ENCODE results near the gene MAGEL2.

Gene MAGEL2

DNA sequence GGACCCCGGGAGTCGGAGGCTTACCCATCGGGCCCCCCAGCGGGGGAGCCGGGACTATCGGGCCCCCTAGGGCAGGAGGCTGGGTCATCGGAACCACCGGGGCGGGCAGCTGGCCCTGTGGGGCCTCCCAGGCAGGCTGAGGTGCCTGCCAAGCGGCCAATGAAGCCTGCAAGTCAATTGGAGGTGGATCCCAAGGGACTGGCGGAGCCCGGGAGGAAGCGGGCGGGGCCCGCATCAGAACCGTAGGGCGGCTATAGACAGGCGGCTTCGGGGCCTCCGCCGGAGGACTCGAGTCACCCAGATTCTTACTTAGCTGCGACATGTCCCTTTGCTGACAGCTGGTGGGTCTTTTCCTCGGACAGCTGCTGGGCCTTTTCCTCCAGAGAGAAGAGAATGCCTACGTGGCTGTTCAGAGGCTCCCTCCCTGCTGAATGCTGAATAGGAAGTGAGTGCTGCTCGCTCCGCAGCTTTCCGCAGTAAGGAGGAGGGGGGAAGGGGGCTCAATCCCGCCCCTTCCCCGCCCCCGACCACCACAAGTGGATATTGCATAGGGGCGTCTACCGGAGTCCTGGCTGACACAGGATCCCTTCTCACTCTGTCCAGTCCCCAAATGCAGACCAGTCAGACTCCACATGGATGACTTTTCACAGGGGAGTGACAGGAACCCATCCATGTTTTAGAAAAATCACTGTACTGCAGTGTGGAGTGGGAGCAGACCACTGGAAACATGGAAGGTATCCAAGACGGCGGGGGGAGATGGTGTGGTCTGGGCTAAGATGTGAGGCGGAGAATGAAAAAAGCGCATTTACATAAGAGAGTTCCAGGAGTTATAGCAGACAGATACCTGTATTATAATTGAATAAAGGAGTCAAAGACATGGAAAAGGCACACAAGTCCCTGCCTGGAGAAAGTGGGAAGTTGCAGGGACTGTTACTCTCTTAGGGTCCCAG, at the start of gene MAGEL2:
MAGEL2 (minus strand) TSS at position 447 of the 950 bp plus-strand sequence; CDS start at position 322, 125 bp downstream.
- H3K4me3 ChIP-seq (ENCODE audit: low read depth, low read length): peak within 1 kb of the TSS; percentile 62

- no peak overlapping the region for H3K4me3 ChIP-seq (ENCODE audit: low read depth, low read length)
Observed at GRCh38 chr15:23695282-23695681, 47.6 kb upstream of the MAGEL2 start.

DNA sequence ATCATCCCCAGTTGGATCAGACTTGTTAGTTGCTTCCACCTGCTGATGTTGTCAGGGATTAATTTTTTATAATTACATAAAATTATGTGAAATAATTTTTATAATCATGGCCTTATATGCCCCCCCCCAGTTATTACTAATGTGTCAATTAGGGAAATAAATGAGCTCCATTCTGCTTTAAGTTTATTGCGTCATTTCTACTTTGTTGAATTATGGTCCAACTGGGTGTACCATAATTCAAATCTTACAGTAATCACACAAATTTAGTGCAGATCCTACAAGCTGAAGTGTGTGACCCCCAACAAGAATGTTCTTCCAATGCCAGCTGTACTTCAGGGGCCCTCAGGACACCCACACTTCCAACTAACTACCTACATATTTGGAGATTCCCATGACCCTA, 46.9 kb upstream of the MAGEL2 start:
- H3K4me3 ChIP-seq (ENCODE audit: low read depth, low read length): no peak overlapping the region

- H3K4me3 ChIP-seq (ENCODE audit: low read depth, low read length): no peak overlapping the region
Observed at GRCh38 chr15:23690450-23690852, 42.8 kb upstream of the MAGEL2 start.

- H3K4me3 ChIP-seq (ENCODE audit: low read depth, low read length): no peak overlapping the region
Observed at GRCh38 chr15:23690015-23690414, 42.3 kb upstream of the MAGEL2 start.

DNA sequence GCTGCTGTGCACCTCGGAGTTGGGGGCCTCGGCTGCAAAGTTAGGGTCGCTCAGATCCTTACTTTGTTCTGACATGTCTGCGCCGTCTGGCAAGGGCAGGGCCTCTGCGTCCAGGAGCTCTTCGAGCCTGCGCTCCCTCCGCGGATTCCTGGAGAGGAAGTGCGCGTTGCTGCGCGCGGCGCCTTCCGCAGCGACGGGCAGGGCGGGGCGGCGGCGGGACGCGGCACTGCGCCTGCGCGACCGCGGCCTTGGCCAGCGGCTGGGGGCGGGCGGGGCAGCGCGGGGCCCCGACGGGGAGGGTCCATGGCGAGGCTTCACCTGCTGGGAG, 39.4 kb upstream of the MAGEL2 start, which contains the start of gene NDN:
NDN (minus strand) TSS at position 163 of the 328 bp plus-strand sequence; CDS start at position 75, 88 bp downstream.
- peak within 1 kb of the TSS; percentile 58 for H3K4me3 ChIP-seq (ENCODE audit: low read depth, low read length)

DNA sequence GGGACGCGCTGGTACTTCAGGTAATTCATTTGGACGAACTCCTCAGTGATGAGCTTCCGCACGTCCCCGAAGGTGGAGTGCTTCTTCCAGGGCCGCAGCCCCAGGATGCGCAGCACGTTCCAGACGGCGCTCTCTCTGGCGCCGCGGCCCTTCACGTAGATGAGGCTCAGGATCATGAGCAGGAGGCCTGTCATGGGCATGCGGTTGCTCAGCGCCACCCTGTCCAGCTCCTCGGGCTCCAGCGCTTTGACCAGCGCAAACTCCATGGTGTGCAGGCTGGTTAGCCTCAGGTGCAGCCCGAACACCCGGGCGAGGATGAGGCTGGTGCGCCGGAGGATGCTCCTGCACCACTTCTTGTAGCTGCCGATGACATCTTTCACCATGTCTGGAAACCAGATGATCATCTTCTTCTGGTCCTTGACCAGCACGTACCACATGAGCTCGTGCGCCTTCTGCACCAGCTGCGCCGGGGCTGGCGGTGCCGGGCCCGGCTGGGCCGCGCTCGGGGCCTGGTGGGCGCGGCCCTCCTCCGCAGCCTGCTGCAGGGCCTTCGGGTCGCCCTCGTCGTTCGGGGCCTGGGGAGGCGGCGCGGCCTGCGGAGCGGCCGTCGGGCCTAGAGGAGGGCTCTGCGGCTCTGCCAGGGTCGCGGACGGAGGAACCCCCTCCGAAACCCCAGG, 38.9 kb upstream of the MAGEL2 start:
- H3K4me3 ChIP-seq (ENCODE audit: low read depth, low read length): peak overlapping the region; percentile 58

DNA sequence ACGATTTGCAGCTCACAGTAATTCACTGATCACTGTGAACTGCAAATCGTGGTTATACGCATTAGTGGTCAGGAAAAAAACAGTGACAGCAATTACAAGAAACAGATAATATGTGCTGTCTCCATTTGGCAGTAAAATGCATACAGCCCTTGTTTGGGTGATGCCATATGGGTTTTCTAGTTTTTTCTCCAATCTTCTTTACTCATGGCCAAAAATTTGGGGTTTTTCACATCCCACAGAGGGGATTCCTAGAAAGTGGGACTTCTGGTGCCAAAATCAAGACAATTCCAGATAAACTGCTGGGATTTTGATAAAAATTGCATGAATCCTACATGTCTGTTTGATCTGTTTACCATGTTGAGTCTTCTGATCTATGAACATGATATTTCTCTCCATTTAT, 23.8 kb upstream of the MAGEL2 start:
- no peak overlapping the region for H3K4me3 ChIP-seq (ENCODE audit: low read depth, low read length)

GRCh38 chr15:23670970-23671369, 23.3 kb upstream of the MAGEL2 start:
- H3K4me3 ChIP-seq (ENCODE audit: low read depth, low read length): no peak overlapping the region

GRCh38 chr15:23663232-23663631, 15.6 kb upstream of the MAGEL2 start:
- no peak overlapping the region for H3K4me3 ChIP-seq (ENCODE audit: low read depth, low read length)

DNA sequence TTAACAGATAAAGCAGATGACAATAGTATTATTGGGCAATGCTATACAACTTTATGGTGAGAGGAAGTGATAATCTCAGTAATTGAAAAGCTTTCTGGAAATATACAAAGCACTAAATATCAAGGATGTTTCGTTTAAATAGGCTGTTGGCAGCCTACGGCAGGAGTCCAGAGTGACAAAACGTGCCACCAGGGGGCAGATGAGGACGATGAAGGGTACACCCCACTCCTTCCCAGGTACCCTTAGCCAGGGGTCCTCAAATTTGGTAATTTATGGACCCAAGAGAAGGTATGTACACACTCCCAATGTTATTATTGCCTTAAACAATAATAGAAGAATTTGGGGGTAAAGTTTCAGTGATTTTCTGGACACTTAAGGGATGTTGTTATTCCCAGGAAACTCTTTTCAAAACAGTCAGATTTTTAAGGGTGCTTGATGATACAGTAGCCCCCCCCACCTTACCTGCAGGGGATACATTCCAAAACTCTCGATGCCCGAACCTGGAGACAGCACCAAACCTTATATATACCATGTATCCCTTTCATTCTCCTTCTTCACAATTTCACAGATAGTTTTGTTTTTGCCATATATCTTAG, 1.4 kb upstream of the MAGEL2 start:
- H3K4me3 ChIP-seq (ENCODE audit: low read depth, low read length): no peak overlapping the region

DNA sequence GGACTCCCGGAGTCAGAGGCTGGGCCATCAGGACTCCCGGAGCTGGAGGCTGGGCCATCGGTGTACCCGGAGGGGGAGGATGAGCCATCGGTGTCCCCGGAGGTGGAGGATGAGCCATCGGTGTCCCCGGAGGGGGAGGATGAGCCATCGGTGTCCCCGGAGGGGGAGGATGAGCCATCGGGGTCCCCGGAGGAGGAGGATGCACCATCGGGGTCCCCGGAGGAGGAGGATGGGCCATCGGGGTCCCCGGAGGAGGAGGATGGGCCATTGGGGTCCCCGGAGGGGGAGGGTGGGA, 719 bp downstream of the MAGEL2 start:
- H3K4me3 ChIP-seq (ENCODE audit: low read depth, low read length): no peak overlapping the region

- H3K4me3 ChIP-seq (ENCODE audit: low read depth, low read length): no peak overlapping the region
Observed at GRCh38 chr15:23646165-23647000, 1.3 kb downstream of the MAGEL2 start.

DNA sequence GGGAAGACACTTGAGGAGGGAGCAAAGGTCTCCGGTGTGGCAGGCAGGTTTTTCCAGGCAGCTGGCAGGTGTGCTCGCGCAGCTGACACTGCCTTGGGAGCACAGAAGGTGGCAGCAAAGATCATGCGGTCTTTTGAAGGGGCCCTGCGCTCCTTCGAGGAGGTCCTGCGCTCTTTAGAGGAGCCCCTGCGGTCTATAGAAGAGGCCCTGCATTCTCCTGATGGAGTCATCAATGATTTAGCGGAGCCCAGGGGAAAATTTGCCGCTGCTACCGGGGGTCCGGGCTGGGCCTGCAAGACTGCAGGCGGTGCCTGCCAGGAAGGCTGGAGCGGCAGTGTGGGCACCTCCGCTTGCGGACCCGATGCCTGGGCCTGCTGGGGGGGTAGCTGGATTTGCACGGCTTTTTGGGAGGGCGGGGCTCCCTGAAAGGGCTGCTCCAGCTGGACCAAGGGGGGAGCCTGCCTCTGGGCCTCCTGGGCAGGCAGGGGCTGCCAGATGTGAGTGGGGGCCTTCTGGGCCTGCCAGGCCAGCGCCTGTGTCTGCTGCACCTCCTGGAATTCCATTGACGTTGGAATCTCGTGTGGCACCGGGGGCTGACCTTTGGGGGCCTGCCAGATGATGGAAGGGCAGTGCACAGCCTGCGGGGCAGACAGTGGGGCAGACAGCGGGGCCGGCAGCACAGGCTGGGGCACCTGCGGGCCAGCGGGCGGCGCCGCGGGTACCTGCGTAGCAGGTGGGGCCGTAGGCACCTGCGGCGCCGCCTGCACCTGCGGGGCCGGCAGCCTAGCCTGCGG, 2.1 kb downstream of the MAGEL2 start:
- H3K4me3 ChIP-seq (ENCODE audit: low read depth, low read length): no peak overlapping the region

DNA sequence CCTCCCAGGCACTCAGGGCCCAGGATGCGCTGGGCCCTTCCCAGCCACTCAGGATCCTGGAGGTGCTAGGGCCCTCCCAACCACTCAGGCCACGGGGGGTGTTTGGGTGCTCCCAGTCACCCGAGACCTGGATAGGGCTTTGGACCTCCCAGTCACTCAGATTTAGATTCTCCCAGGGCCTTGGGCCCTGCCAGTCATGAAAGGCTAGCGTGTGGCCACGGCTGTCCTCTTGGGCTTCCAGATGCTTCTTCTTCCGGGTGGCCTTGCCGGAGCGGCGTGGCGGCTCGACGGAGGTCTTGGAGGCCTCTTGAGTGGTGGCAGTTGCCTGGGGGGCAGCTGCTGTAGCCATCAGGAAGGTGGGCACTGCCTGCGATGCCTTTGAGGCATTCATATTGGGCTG, 2.8 kb downstream of the MAGEL2 start:
- no peak overlapping the region for H3K4me3 ChIP-seq (ENCODE audit: low read depth, low read length)

DNA sequence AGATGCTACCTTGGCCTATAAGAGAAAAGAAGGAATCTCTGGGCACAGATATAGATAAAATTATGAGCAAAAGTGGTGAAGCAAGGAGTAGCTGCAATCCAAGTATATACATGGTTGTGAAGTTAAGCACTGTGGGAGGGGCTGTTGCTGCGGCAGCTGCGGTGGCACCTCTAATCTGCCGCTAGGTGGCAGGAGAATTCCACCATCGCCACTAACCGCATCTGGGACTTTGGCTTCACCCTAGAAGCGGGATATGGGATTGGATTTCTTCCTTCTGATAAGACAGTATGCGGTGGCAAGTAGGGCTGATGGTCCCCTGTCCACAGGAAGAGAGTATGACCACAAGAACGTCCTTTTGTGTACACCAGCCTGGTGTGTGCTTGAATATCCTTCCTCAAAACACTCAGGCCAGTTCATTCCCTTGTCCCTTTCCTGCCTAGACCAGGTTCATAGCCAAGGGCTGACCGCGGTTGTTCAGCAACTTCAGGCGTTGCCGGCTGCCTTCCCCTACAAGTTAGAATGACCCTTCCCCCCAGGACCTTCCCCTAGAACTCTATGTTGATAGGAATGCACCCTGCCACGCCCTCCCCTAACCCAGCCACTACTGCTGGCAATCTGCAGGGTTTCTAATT, 5.1 kb downstream of the MAGEL2 start:
- H3K4me3 ChIP-seq (ENCODE audit: low read depth, low read length): no peak overlapping the region

- H3K4me3 ChIP-seq (ENCODE audit: low read depth, low read length): no peak overlapping the region
Observed at GRCh38 chr15:23634181-23634580, 13.5 kb downstream of the MAGEL2 start.

GRCh38 chr15:23629234-23629805, 18.3 kb downstream of the MAGEL2 start:
- no peak overlapping the region for H3K4me3 ChIP-seq (ENCODE audit: low read depth, low read length)

DNA sequence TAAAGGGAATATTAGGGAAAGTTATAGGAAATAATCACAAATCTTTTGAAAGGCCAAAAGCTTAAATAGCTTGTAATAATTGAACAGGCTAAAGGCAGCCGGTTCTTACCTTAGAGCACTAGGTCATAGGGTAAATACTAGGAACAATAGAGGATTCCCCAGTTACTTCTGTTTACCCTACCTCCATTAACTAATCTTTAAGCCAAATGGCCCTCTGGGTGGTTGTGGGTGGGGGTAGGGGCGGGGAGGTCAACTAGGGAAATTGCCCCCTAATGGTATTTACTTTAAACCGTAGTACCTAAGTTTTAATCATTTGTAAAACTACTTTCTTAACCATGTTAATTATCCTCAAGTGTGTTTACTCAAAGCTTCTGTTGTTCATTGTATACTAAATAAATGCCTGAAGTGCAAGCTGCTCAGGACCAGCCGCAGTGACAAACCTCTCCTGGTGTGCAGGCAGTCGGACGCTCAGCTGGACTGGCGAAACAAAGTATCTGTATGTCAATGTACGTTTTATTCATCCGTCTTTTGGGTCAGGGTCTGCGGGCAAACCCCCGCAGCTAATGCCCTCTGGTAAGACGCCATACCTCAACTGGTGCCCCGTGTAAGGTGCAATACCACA, 18.9 kb downstream of the MAGEL2 start:
- H3K4me3 ChIP-seq (ENCODE audit: low read depth, low read length): no peak overlapping the region

All from iPS-11a (cell line).